ENCODE measurements around the gene DOC2A. TPM values are rescaled to one million over a fixed set of nuclear protein-coding genes. Genes with fewer than 3 reads are reported as not detected.
A peak's percentile ranks its signal among the peaks of the same experiment; 100 is the strongest.

DOC2A gene
- total RNA-seq = under 1 TPM in 2 of 5 experiments, not detected in 3; 0.46 to 0.54 TPM
- under 1 TPM in 1 of 2 donors, not detected in 1; 0.18 TPM for polyA plus RNA-seq
- not detected for total RNA-seq

GRCh38 chr16:30010844-30011713 is at the start of gene DOC2A:
Gene DOC2A (minus strand): TSS chr16:30011027. CDS start chr16:30010222, 805 bp downstream.
- peak within 1 kb of the TSS; percentile 33 for H3K4me3 ChIP-seq (ENCODE audit: low read length)
- ATAC-seq = peak; percentile 71
- CTCF ChIA-PET = interaction anchor here (0.6 kb wide), 1 partner anchor 182 kb away, joined by 6 read pairs; no protein-coding TSS in a partner anchor

DNA sequence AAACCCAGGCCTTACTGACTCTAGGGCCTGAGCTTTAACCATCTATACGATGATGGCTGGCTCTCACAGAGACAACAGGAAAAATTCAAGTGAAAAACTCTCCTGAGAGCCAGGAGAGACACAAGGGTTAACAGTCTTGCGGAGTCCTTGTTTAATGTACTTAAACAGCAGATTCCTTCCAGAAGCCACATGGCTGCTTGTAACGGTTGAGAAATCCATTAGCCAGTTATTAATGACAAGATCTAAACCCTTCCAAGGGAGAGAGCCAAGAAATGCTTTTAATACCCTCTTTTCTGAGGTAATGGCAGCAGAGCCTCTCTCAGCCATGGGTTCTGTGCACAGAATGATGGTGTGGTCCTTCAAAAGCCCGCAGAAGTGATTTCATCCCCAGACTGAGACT is 49.5 kb upstream of the DOC2A start:
- Mint-ChIP-seq H3K36me3 (peaks cover 0 to 1% (median 0%) of the 10 kb centered on the region in 5 donors), H3K9me3 (no peaks in the 10 kb centered on the region), H3K4me3 (peak overlapping the region in 1 of 10 donors; percentile 73), H3K4me1 (peaks cover 2 to 10% (median 8%) of the 10 kb centered on the region in 7 donors), H3K27me3 (no peaks in the 10 kb centered on the region), H3K27ac (peak overlapping the region in 3 of 9 donors; percentile 31 to 72 (median 31))
- H3K27ac ChIP-seq (ENCODE audit: low read depth, low read length) = no peak overlapping the region
- POLR2A ChIA-PET = interaction anchor here (1.0 kb wide), 1 partner anchor 659 kb away, joined by 4 read pairs; no protein-coding TSS in a partner anchor
- no peak overlapping the region for H3K4me3 ChIP-seq (ENCODE audit: low read length)
- peaks cover 0 to 8% of the 10 kb centered on the region in 2 donors for H3K4me1 ChIP-seq (ENCODE audit: control insufficient read depth in 2 of 2, insufficient read depth in 2 of 2, low read length in 2 of 2)
- ATAC-seq (no peak), DNase-seq (no peak)
- intact Hi-C loops (cut with micrococcal nuclease) = loop anchor here in 1 of 2 donors (10.0 kb wide), 1 partner anchor 344 kb away; the partner anchor contains the start of gene ZNF771
- H3K27me3 ChIP-seq (ENCODE audit: control insufficient read depth in 2 of 2, insufficient read depth in 2 of 2, low read length in 2 of 2) = no peaks in the 10 kb centered on the region
- peaks cover 0 to 7% (median 0%) of the 10 kb centered on the region in 3 experiments for H3K36me3 ChIP-seq (ENCODE audit: control insufficient read depth in 2 of 3, insufficient read depth in 3 of 3, low read length in 3 of 3)
- H3K9me3 ChIP-seq (ENCODE audit: control insufficient read depth in 2 of 3, low read length in 3 of 3) = no peaks in the 10 kb centered on the region
- CTCF ChIA-PET = no interaction called here

More at GRCh38 chr16:30010844-30011713, at the start of gene DOC2A:
- Mint-ChIP-seq H3K36me3 (no peaks in the 10 kb centered on the region), H3K27ac (peak within 1 kb of the TSS in 4 of 9 donors; percentile 16 to 51 (median 32)), H3K9me3 (no peaks in the 10 kb centered on the region), H3K4me3 (peak within 1 kb of the TSS; percentile 74 to 90 (median 82)), H3K4me1 (peaks cover 4 to 11% (median 5%) of the 10 kb centered on the region in 7 donors), H3K27me3 (peaks cover 0 to 41% (median 6%) of the 10 kb centered on the region in 5 donors)
- POLR2A ChIA-PET = interaction anchor here (0.6 kb wide), 1 partner anchor 143 kb away, joined by 3 read pairs; no protein-coding TSS in a partner anchor
- Histone ChIP-seq H3K36me3 (ENCODE audit: control insufficient read depth in 2 of 3, insufficient read depth in 3 of 3, low read length in 3 of 3) (no peaks in the 10 kb centered on the region), H3K27me3 (ENCODE audit: control insufficient read depth in 2 of 2, insufficient read depth in 2 of 2, low read length in 2 of 2) (peaks cover 0 to 8% of the 10 kb centered on the region in 2 donors), H3K4me1 (ENCODE audit: control insufficient read depth in 2 of 2, insufficient read depth in 2 of 2, low read length in 2 of 2) (peaks cover 8 to 10% of the 10 kb centered on the region in 2 donors), H3K9me3 (ENCODE audit: control insufficient read depth in 2 of 3, low read length in 3 of 3) (no peaks in the 10 kb centered on the region), H3K27ac (ENCODE audit: low read depth, low read length) (no peak within 1 kb of the TSS)
- intact Hi-C loops (cut with micrococcal nuclease) = no loop called here
- DNase-seq = peak in 5 of 9 donors; percentile 23 to 39 (median 36)

GRCh38 chr16:30054959-30055553 is 44.2 kb upstream of the DOC2A start:
- H3K4me1 ChIP-seq (ENCODE audit: control insufficient read depth in 2 of 2, insufficient read depth in 2 of 2, low read length in 2 of 2) = peaks cover 4 to 5% of the 10 kb centered on the region in 2 donors
- peaks cover 0 to 1% (median 0%) of the 10 kb centered on the region in 11 donors for H3K9me3 Mint-ChIP-seq
- H3K4me3 ChIP-seq (ENCODE audit: low read length) = no peak overlapping the region
- peak; percentile 75 for ATAC-seq
- CTCF ChIA-PET = interaction anchor here (0.6 to 1.9 kb wide), 8 partner anchors 10 to 1199 kb away, joined by 3 to 10 read pairs (median 4); partner anchors contain the start of genes ALDOA and TLCD3B
- no peaks in the 10 kb centered on the region for H3K36me3 ChIP-seq (ENCODE audit: control insufficient read depth in 2 of 3, insufficient read depth in 3 of 3, low read length in 3 of 3)
- H3K27ac Mint-ChIP-seq = peak overlapping the region in 8 of 9 donors; percentile 16 to 82 (median 70)
- H3K27ac ChIP-seq (ENCODE audit: low read depth, low read length) = no peak overlapping the region
- POLR2A ChIA-PET = interaction anchor here (0.6 to 7.7 kb wide), 8 partner anchors 8 to 574 kb away, joined by 3 to 48 read pairs (median 3); partner anchors contain the start of genes ALDOA, CORO1A and YPEL3
- H3K27me3 Mint-ChIP-seq = no peaks in the 10 kb centered on the region
- H3K36me3 Mint-ChIP-seq = no peaks in the 10 kb centered on the region
- no peaks in the 10 kb centered on the region for H3K9me3 ChIP-seq (ENCODE audit: control insufficient read depth in 2 of 3, low read length in 3 of 3)
- H3K27me3 ChIP-seq (ENCODE audit: control insufficient read depth in 2 of 2, insufficient read depth in 2 of 2, low read length in 2 of 2) = no peaks in the 10 kb centered on the region
- intact Hi-C loops (cut with micrococcal nuclease) = loop anchor here (1.0 to 5.0 kb wide), 2 partner anchors 13 to 37 kb away; partner anchors contain the start of gene TBX6 (in 1 of the 2)
- H3K4me3 Mint-ChIP-seq = peak overlapping the region; percentile 11 to 88 (median 58)
- peak in 7 of 9 donors; percentile 31 to 63 (median 40) for DNase-seq
- peaks cover 6 to 35% (median 24%) of the 10 kb centered on the region in 7 donors for H3K4me1 Mint-ChIP-seq

- peaks cover 4 to 5% of the 10 kb centered on the region in 2 donors for H3K4me1 ChIP-seq (ENCODE audit: control insufficient read depth in 2 of 2, insufficient read depth in 2 of 2, low read length in 2 of 2)
- no peaks in the 10 kb centered on the region for H3K27me3 ChIP-seq (ENCODE audit: control insufficient read depth in 2 of 2, insufficient read depth in 2 of 2, low read length in 2 of 2)
- H3K27me3 Mint-ChIP-seq = no peaks in the 10 kb centered on the region
- ATAC-seq (no peak), DNase-seq (no peak)
- H3K36me3 ChIP-seq (ENCODE audit: control insufficient read depth in 2 of 3, insufficient read depth in 3 of 3, low read length in 3 of 3) = no peaks in the 10 kb centered on the region
- ChIA-PET CTCF (interaction anchor here (1.9 kb wide), 1 partner anchor 11 kb away, joined by 5 read pairs; the partner anchor contains the start of gene ALDOA), POLR2A (interaction anchor here (0.8 to 7.7 kb wide), 4 partner anchors 9 to 53 kb away, joined by 3 to 48 read pairs (median 6); partner anchors contain the start of genes ALDOA and YPEL3)
- H3K4me1 Mint-ChIP-seq = peaks cover 6 to 35% (median 24%) of the 10 kb centered on the region in 7 donors
- intact Hi-C loops (cut with micrococcal nuclease) = loop anchor here in 1 of 2 donors (5.0 kb wide), 1 partner anchor 38 kb away; the partner anchor contains the start of gene TBX6
- peaks cover 0 to 1% (median 0%) of the 10 kb centered on the region in 11 donors for H3K9me3 Mint-ChIP-seq
- H3K9me3 ChIP-seq (ENCODE audit: control insufficient read depth in 2 of 3, low read length in 3 of 3) = no peaks in the 10 kb centered on the region
- H3K27ac ChIP-seq (ENCODE audit: low read depth, low read length) = no peak overlapping the region
- no peaks in the 10 kb centered on the region for H3K36me3 Mint-ChIP-seq
- peak overlapping the region in 8 of 10 donors; percentile 19 to 88 (median 68) for H3K4me3 Mint-ChIP-seq
- no peak overlapping the region for H3K4me3 ChIP-seq (ENCODE audit: low read length)
- H3K27ac Mint-ChIP-seq = peak overlapping the region in 4 of 9 donors; percentile 57 to 76 (median 64)
These were observed 43.6 kb upstream of the DOC2A start for GRCh38 chr16:30054451-30054850.

GRCh38 chr16:30053376-30054015 is 42.7 kb upstream of the DOC2A start:
- POLR2A ChIA-PET = interaction anchor here (0.6 to 7.7 kb wide), 5 partner anchors 9 to 374 kb away, joined by 3 to 48 read pairs (median 4); partner anchors contain the start of gene ALDOA
- DNase-seq (no peak), ATAC-seq (no peak)
- Histone ChIP-seq H3K4me1 (ENCODE audit: control insufficient read depth in 2 of 2, insufficient read depth in 2 of 2, low read length in 2 of 2) (peaks cover 4 to 5% of the 10 kb centered on the region in 2 donors), H3K27me3 (ENCODE audit: control insufficient read depth in 2 of 2, insufficient read depth in 2 of 2, low read length in 2 of 2) (no peaks in the 10 kb centered on the region), H3K36me3 (ENCODE audit: control insufficient read depth in 2 of 3, insufficient read depth in 3 of 3, low read length in 3 of 3) (no peaks in the 10 kb centered on the region), H3K9me3 (ENCODE audit: control insufficient read depth in 2 of 3, low read length in 3 of 3) (no peaks in the 10 kb centered on the region), H3K4me3 (ENCODE audit: low read length) (peak overlapping the region; percentile 51), H3K27ac (ENCODE audit: low read depth, low read length) (peak overlapping the region; percentile 51)
- H3K9me3 Mint-ChIP-seq = peaks cover 0 to 1% (median 0%) of the 10 kb centered on the region in 11 donors
- H3K36me3 Mint-ChIP-seq = no peaks in the 10 kb centered on the region
- CTCF ChIA-PET = no interaction called here
- no peaks in the 10 kb centered on the region for H3K27me3 Mint-ChIP-seq
- intact Hi-C loops (cut with micrococcal nuclease) = loop anchor here (1.0 to 5.0 kb wide), 4 partner anchors 11 to 190 kb away; partner anchors contain the start of genes ALDOA (in 1 of the 2), CDIPT (in 1 of the 2) and TBX6 (in 1 of the 2)
- peak overlapping the region; percentile 40 to 89 (median 82) for H3K4me3 Mint-ChIP-seq
- H3K27ac Mint-ChIP-seq = peak overlapping the region in 4 of 9 donors; percentile 21 to 77 (median 69)
- H3K4me1 Mint-ChIP-seq = peaks cover 6 to 35% (median 24%) of the 10 kb centered on the region in 7 donors

Data from naive thymus-derived CD4-positive, alpha-beta T cell (primary cell).